CD4-positive, alpha-beta T cell treated with Interleukin-2 at 100 ng/mL for 4 hours (primary cell): Measurements from ENCODE around the gene MTFP1.
"Not testable (repeated sequence)": the region's sequence is repeated elsewhere in the genome, so short reads cannot be mapped to it uniquely, and the experiment has no call there.

ENCODE experiments used
- DNase-seq: peaks from one replicate; pipeline ENCODE4 v3.0.0-alpha.2; 2020; ENCODE audit warnings: low spot score

MTFP1 gene

GRCh38 chr22:30402028-30402765 lies 23.4 kb upstream of the MTFP1 start:
- DNase-seq, result no peak

DNA sequence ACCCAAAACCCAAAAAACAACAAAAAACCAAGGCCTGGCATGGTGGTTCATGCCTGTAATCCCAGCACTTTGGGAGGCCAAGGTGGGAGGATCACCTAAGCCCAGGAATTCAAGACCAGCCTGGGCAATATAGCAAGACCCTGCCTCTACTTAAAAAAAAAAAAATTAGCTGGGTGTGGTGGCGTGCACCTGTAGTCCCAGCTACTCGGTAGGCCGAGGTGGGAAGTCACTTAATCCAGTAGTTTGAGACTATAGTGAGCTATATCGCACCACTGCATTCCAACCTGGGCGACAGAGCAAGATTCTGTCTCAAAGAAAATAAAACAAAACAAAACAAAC lies 22.8 kb upstream of the MTFP1 start:
- not testable (repeated sequence) for DNase-seq

DNA sequence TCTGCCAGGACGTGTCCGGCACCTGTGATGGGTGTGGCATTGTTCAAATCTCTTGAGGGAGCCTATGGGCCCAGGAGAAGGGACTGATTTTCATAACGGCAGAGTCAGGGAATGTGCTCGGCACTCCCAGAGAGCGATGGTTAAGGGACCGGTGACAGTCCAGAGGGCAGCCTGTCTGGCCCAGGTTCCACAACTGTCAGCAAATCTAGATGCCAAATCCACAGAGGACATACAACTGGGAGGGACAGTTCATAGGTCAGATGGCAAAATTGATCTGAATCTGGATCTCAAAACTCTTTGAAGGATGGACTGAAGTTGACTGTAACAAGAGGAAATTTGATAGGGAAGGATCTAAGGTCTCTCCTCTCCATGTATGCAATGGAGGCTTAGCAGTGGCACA lies 21.3 kb upstream of the MTFP1 start:
- no peak for DNase-seq

DNA sequence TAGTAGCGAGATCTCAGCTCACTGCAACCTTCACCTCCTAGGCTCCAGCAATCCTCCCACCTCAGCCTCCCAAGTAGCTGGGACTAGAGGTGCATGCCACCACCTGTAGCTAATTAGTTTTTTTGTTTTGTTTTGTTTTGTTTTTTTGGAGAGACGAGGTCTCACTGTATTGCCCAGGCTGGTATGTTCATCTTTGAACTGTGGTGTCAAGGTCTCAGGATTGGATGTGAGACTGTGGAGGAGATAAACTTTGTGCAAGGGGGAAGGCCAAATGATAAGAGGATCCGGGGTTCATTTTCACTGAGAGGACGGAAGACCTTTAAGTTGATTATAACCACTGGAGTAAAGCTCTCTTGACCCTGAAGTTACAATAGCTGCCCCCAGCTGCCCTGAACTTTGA lies 19.8 kb upstream of the MTFP1 start:
- no peak for DNase-seq

DNA sequence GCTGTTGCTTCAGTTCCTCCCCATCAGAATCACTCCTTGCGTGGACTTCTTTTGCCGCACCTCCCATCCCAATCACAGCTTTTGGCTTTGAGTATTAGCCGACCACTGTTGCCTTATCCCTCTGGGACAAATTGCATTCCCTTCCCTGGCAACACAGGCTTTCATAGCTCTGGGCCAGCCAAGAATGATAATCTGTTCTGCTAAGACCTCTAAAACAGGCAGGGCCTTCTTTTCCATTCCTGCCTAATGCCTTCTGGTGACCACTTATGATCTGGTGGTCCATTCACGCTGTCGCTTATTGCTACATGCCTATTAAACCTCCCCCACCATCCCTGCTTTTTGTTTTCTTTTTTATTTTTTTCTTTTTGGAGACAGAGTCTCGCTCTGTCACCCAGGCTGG lies 19.2 kb upstream of the MTFP1 start:
- DNase-seq, result no peak

GRCh38 chr22:30408388-30409102 lies 17.0 kb upstream of the MTFP1 start:
- DNase-seq, result no peak

DNA sequence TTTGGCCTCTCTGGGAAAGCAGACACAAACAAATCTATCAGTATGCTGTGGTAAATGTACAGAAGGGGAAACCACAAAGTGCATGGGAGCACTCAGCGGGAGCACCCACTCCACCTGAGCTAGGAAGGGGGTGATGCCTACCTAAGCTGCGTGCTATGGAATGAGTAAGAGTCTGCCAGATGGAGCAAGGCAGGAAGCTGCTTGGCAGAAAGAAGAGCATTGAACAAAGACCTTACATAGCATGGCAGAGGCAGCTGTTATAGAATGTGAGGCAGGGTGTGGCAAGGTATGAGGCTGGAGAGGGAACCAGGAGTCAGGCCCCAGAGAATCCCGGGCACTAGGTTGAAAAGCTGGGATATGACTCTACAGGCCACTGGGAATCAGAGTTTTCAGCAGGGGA lies 13.8 kb upstream of the MTFP1 start:
- DNase-seq, result no peak

DNA sequence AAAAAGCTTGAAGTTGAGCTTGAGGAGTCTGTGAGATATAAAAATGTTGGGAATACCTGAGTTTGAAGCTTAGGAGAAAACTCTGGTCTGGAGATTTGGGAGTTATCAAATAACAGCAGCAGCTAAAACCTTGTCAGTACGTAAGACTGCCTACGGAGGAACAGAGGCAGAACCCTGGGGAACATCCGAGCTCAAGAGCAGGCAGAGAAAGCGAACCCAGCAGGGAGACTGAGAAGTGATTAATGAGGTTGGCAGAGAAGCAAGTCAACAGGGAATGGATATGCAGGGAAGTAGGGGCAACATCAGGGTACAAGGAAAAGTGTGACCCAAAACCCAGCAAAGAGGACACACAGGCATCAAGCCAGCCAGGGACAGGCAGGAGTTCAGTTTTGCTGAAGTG lies 12.6 kb upstream of the MTFP1 start:
- DNase-seq, result no peak

DNA sequence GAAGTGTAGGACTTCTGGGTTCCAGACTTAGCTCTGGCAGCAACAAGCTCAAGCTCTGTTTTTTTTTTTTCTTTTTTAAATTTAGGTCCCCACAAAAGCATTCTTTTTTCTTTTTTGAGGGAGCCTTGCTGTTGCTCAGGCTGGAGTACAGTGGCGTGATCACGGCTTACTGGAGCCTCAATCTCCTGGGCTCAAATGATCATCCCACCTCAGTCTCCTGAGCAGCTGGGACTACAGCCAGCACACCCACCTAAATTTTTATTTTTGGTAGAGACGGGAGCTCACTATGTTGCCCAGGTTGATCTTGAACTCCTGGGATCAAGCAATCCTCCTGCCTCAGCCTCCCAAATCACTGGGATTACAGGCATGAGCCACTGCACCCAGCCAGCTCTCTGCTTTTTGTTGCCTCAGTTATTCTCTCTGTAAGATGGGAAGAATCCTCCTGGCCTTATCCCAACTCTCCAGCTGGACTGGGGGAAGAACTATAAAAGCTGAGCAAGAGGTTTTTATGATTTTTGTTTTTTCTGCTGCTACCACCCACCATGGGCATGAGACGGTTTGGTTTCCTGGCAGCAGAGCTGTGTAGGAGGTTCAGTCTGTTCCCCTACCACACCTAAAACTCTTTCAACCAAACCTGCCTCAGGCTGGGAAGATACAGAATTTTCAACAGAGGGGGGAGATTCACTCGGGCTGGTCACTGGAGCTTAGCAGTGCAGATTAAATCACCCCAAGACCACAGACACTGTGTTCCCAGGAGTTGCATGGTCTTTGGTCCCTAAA lies 11.6 kb upstream of the MTFP1 start:
- DNase-seq, result no peak

GRCh38 chr22:30414525-30415047 lies 11.0 kb upstream of the MTFP1 start:
- no peak for DNase-seq

GRCh38 chr22:30416403-30416802 lies 9.2 kb upstream of the MTFP1 start:
- DNase-seq, result no peak

- DNase-seq, result no peak
These were observed 8.7 kb upstream of the MTFP1 start for GRCh38 chr22:30416837-30417236.

- DNase-seq, result no peak
These were observed 5.0 kb upstream of the MTFP1 start for GRCh38 chr22:30420347-30421125.

GRCh38 chr22:30421695-30422480 lies 3.7 kb upstream of the MTFP1 start:
- DNase-seq, result no peak

DNA sequence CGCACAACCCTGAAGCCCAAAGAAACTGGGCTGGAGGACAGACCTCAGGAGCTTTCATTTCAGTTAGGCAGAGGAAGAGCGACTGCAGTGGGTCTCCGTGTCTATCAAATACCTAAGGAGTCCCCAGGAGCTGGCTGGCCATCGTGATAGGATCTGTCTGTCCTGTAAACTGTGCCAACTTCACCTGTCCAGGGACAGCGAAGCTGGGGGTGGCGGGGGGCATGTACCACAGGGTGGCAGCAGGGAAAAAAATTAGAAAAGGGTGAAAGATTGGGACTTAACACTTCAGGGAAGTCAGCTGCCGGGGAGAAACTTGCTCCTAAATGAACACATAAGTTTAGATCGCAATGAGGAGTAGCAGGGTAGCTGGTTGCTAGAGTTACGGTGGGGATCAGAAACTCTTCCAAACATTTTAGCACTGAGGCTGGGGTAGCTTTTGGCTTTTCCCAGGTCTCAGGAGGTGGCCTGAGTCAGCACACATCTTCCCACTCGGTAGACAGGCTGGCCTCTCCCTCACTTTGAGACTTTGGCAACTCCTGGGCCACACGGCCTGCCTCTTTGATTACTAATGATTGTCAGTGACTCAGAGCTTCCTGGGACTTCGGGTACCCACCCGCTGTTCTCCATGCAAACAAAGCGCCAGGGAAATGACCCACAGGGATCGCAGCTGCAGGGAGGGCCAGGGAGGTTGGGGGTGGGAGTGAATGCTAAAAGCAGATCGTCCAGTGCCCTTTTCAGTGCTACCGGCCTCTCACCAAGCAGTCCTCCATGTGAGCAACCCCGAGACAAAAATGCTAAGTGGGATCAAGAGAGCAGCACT lies 2.9 kb upstream of the MTFP1 start:
- DNase-seq, result peak; percentile 25

GRCh38 chr22:30423301-30423958 lies 2.1 kb upstream of the MTFP1 start:
- DNase-seq, result peak; percentile 23

DNA sequence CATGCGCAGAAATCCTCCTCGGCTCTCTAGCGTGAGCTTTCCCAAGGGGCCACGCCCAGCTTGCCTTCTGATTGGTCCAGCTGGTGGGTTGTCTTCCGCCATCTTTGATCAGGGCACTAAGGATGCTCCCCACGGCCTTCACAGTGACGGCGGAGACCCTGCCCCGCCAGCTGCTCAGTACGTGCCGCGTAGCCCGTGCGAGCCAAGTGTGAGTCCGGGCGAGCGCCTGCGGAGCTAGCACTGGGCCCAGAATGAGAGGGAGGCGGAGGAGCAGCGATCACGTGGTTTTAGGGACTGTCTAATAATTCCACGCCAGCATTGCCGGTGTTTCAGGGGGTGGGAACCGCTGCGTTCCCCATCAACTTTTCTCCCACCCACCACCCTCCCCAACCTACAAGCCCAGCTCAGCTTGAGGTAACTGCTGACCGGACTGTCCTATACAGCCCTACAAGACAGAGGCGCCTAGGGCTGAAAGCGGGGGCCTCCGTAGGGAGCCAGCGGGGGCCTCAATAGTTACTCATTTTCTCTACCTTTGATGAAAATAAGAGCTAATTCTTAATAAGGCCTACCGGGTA lies 1.5 kb upstream of the MTFP1 start:
- DNase-seq, result peak; percentile 99

DNA sequence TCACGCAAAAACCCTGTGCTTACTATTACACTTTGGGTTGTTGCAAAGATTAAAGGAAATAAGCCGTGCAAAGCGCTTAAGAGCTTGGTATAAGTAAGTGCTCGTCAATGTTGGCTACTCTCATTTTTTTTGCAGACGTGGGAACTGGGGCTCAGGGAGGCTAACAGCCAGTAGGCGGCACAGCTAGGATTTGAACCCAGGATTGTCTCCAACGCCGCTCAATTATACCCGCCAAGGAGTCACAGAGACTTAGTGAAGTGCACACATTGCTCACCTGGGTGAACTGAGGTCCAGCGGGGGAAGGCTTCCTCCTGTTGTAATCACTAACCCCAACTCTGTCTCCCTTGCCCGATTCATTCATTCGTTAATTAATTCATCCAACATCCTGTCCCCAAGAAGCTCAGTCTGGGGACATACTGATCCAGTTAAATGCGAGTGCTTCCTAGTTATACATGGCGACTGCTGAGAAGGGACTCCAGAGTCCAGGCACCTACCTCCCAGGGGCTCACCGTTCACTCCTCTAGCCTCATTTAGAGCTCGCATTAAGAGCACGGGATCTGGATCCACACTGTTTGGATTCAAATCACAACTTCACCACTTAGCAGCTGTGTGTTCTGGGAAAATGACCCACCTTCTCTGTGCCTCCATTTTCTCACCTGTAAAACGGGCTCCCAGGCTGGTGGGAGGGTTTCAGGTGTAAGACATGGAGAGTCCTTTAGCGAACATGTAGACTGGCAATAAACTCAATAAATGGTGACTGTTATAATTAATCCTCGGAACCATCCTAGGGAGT lies 838 bp upstream of the MTFP1 start:
- no peak for DNase-seq

- DNase-seq, result no peak
These were observed 297 bp upstream of the MTFP1 start for GRCh38 chr22:30425327-30425615.
